SH-SY5Y (cell line): Measurements from ENCODE around the gene TSPAN17.

Source experiments
- GATA2 ChIP-seq: IDR thresholded peaks from 2 replicates; pipeline ENCODE4 v1.6.1; 2011; ENCODE audit warnings: mild to moderate bottlenecking, low read depth, low read length
- GATA3 ChIP-seq: IDR thresholded peaks from 2 replicates; pipeline ENCODE4 v1.6.1; 2011; ENCODE audit warnings: low read depth, mild to moderate bottlenecking, low read length, moderate library complexity

The TSPAN17 gene

GRCh38 chr5:176703857-176704256 is 56.6 kb downstream of the TSPAN17 start:
- no peak for TF ChIP-seq GATA2
- no peak for TF ChIP-seq GATA3

- no peak for TF ChIP-seq GATA2
- no peak for TF ChIP-seq GATA3
Observed at GRCh38 chr5:176704355-176704754, 57.1 kb downstream of the TSPAN17 start.

- TF ChIP-seq GATA2 = peak; percentile 38; the same call in 1 of the 2 replicates
- TF ChIP-seq GATA3 = no peak
Observed at GRCh38 chr5:176704817-176705216, 57.5 kb downstream of the TSPAN17 start.
